ENCODE results near the gene UMODL1.

- no peak for TF ChIP-seq CTCF (IDR thresholded peaks at IDR 0.05)
- no peak for TF ChIP-seq EP300 (IDR thresholded peaks at IDR 0.05)
- no peak for TF ChIP-seq POLR2A (IDR thresholded peaks at IDR 0.05)
Measured at GRCh38 chr21:42066521-42066920, 4.6 kb upstream of the UMODL1 start.

Measured in ovary (tissue), 3 donors.